Epithelial cell of proximal tubule (primary cell): Measurements from ENCODE around the gene GSTK1. TPM values are rescaled to one million over a fixed set of nuclear protein-coding genes. Genes with fewer than 3 reads are reported as not detected.

ENCODE experiments used
- DNase-seq: peaks from one replicate; pipeline ENCODE4 v3.0.0-alpha.2; 2011; ENCODE audit warnings: low read depth
- H3K4me3 ChIP-seq: 2 replicates; pipeline ENCODE4 v1.5.1; 2011; ENCODE audit warnings: low read depth, mild to moderate bottlenecking, low read length
- CTCF ChIP-seq: conservative IDR thresholded peaks from 2 replicates; pipeline ENCODE4 v1.5.1; 2012; ENCODE audit warnings: low read depth, mild to moderate bottlenecking, low read length
- total RNA-seq: library from RNA; depleted of rRNA; stranded (reverse); fragments of >200 nt; gene quantifications from 2 replicates; pipeline ENCODE4 v1.2.3, GENCODE V29; 2015

The GSTK1 gene
- total RNA-seq, 1 donor from 2014 or later = 95.1 TPM

GRCh38 chr7:143244321-143244720, 18.9 kb upstream of the GSTK1 start:
- no peak for TF ChIP-seq CTCF
- H3K4me3 ChIP-seq = no peak overlapping the region
- DNase-seq = no peak

- H3K4me3 ChIP-seq = no peak overlapping the region
- DNase-seq = no peak
- no peak for TF ChIP-seq CTCF
These were observed 18.1 kb upstream of the GSTK1 start for GRCh38 chr7:143245123-143245522.

GRCh38 chr7:143247372-143247771, 15.9 kb upstream of the GSTK1 start:
- TF ChIP-seq CTCF = no peak
- H3K4me3 ChIP-seq = no peak overlapping the region
- no peak for DNase-seq

- no peak for DNase-seq
These were observed 14.4 kb upstream of the GSTK1 start for GRCh38 chr7:143248761-143249354.

GRCh38 chr7:143250199-143250598, 13.0 kb upstream of the GSTK1 start:
- no peak for DNase-seq

More at GRCh38 chr7:143248761-143249354, 14.4 kb upstream of the GSTK1 start:
- no peak for TF ChIP-seq CTCF
- H3K4me3 ChIP-seq = no peak overlapping the region

GRCh38 chr7:143250822-143251221, 12.4 kb upstream of the GSTK1 start:
- TF ChIP-seq CTCF = no peak
- no peak overlapping the region for H3K4me3 ChIP-seq
- DNase-seq = no peak

More at GRCh38 chr7:143250199-143250598, 13.0 kb upstream of the GSTK1 start:
- no peak for TF ChIP-seq CTCF
- H3K4me3 ChIP-seq = no peak overlapping the region

- TF ChIP-seq CTCF = no peak
- no peak for DNase-seq
These were observed 11.2 kb upstream of the GSTK1 start for GRCh38 chr7:143252006-143252405.

More at GRCh38 chr7:143252006-143252405, 11.2 kb upstream of the GSTK1 start:
- no peak overlapping the region for H3K4me3 ChIP-seq
